GM19438 (cell line): Measurements from ENCODE around the gene SPATA7.

ENCODE experiments used
- ATAC-seq: cut with Tn5 transposase; IDR thresholded peaks from one replicate; pipeline ENCODE4 v1.9.1; 2021; ENCODE audit warnings: low read depth; ENCODE audit not compliant: unreplicated experiment

The SPATA7 gene

GRCh38 chr14:88417594-88417993, 32.1 kb downstream of the SPATA7 start:
- ATAC-seq = no peak

- no peak for ATAC-seq
Observed at GRCh38 chr14:88420187-88420586, 34.7 kb downstream of the SPATA7 start.

- ATAC-seq = no peak
Observed at GRCh38 chr14:88421286-88421685, 35.8 kb downstream of the SPATA7 start.

GRCh38 chr14:88422047-88422446, 36.6 kb downstream of the SPATA7 start:
- ATAC-seq = no peak

- ATAC-seq = no peak
Observed at GRCh38 chr14:88422919-88423650, 37.6 kb downstream of the SPATA7 start.

- no peak for ATAC-seq
Observed at GRCh38 chr14:88424573-88424972, 39.1 kb downstream of the SPATA7 start.

GRCh38 chr14:88426271-88426670, 40.8 kb downstream of the SPATA7 start:
- no peak for ATAC-seq

- ATAC-seq = no peak
Observed at GRCh38 chr14:88430976-88431375, 45.5 kb downstream of the SPATA7 start.

- ATAC-seq = no peak
Observed at GRCh38 chr14:88437658-88438057, 52.2 kb downstream of the SPATA7 start.

GRCh38 chr14:88439088-88439487, 53.6 kb downstream of the SPATA7 start:
- ATAC-seq = no peak

- no peak for ATAC-seq
Observed at GRCh38 chr14:88452231-88452630, 66.8 kb downstream of the SPATA7 start.

- no peak for ATAC-seq
Observed at GRCh38 chr14:88454886-88455285, 69.4 kb downstream of the SPATA7 start.

GRCh38 chr14:88463318-88463717, 77.9 kb downstream of the SPATA7 start:
- ATAC-seq = no peak

- no peak for ATAC-seq
Observed at GRCh38 chr14:88468406-88468805, 82.9 kb downstream of the SPATA7 start.

GRCh38 chr14:88470542-88471440, 85.3 kb downstream of the SPATA7 start:
- ATAC-seq = no peak

GRCh38 chr14:88473791-88474190, 88.3 kb downstream of the SPATA7 start:
- ATAC-seq = no peak

- no peak for ATAC-seq
Observed at GRCh38 chr14:88476214-88476774, 90.8 kb downstream of the SPATA7 start.

GRCh38 chr14:88476825-88477224, 91.4 kb downstream of the SPATA7 start:
- ATAC-seq = no peak

- no peak for ATAC-seq
Observed at GRCh38 chr14:88477513-88478250, 92.2 kb downstream of the SPATA7 start.

GRCh38 chr14:88478931-88479330, 93.5 kb downstream of the SPATA7 start:
- no peak for ATAC-seq

GRCh38 chr14:88479574-88479987, 94.1 kb downstream of the SPATA7 start:
- no peak for ATAC-seq
